ENCODE measurements around the gene MYO10.
"Not testable (repeated sequence)": the region's sequence is repeated elsewhere in the genome, so short reads cannot be mapped to it uniquely, and the experiment has no call there.

MYO10 gene

GRCh38 chr5:16668631-16669030, 267.5 kb downstream of the MYO10 start:
- no peak for DNase-seq (ENCODE audit: low spot score)

- no peak for DNase-seq (ENCODE audit: low spot score)
These were observed 267.9 kb downstream of the MYO10 start for GRCh38 chr5:16668194-16668593.

GRCh38 chr5:16666883-16667398, 269.1 kb downstream of the MYO10 start:
- peak; percentile 12 for DNase-seq (ENCODE audit: low spot score)

GRCh38 chr5:16666130-16666882, 269.8 kb downstream of the MYO10 start:
- no peak for DNase-seq (ENCODE audit: low spot score)

GRCh38 chr5:16665601-16666000, 270.5 kb downstream of the MYO10 start:
- DNase-seq (ENCODE audit: low spot score): no peak

- DNase-seq (ENCODE audit: low spot score): no peak
These were observed 271.7 kb downstream of the MYO10 start for GRCh38 chr5:16664368-16664767.

GRCh38 chr5:16663840-16664239, 272.2 kb downstream of the MYO10 start:
- no peak for DNase-seq (ENCODE audit: low spot score)

GRCh38 chr5:16661713-16662112, 274.4 kb downstream of the MYO10 start:
- no peak for DNase-seq (ENCODE audit: low spot score)

GRCh38 chr5:16660982-16661381, 275.1 kb downstream of the MYO10 start:
- no peak for DNase-seq (ENCODE audit: low spot score)

- no peak for DNase-seq (ENCODE audit: low spot score)
These were observed 276.6 kb downstream of the MYO10 start for GRCh38 chr5:16659536-16659935.

- no peak for DNase-seq (ENCODE audit: low spot score)
These were observed 279.4 kb downstream of the MYO10 start for GRCh38 chr5:16656561-16657191.

GRCh38 chr5:16654647-16655334, 281.3 kb downstream of the MYO10 start:
- peak; percentile 70 for DNase-seq (ENCODE audit: low spot score)

GRCh38 chr5:16648739-16649138, 287.3 kb downstream of the MYO10 start:
- DNase-seq (ENCODE audit: low spot score): not testable (repeated sequence)

- DNase-seq (ENCODE audit: low spot score): no peak
These were observed 291.7 kb downstream of the MYO10 start for GRCh38 chr5:16644301-16644889.

- DNase-seq (ENCODE audit: low spot score): no peak
These were observed 293.2 kb downstream of the MYO10 start for GRCh38 chr5:16642867-16643266.

GRCh38 chr5:16639206-16639605, 296.9 kb downstream of the MYO10 start:
- DNase-seq (ENCODE audit: low spot score): no peak

- no peak for DNase-seq (ENCODE audit: low spot score)
These were observed 307.7 kb downstream of the MYO10 start for GRCh38 chr5:16628376-16628775.

- DNase-seq (ENCODE audit: low spot score): no peak
These were observed 309.3 kb downstream of the MYO10 start for GRCh38 chr5:16626696-16627264.

GRCh38 chr5:16625096-16625495, 311.0 kb downstream of the MYO10 start:
- no peak for DNase-seq (ENCODE audit: low spot score)

- DNase-seq (ENCODE audit: low spot score): no peak
These were observed 317.0 kb downstream of the MYO10 start for GRCh38 chr5:16619136-16619535.

- no peak for DNase-seq (ENCODE audit: low spot score)
These were observed 317.8 kb downstream of the MYO10 start for GRCh38 chr5:16618138-16618897.
